HUDEP-2 (cell line): ENCODE results near the gene TIMM10.
"Not testable (repeated sequence)": the region's sequence is repeated elsewhere in the genome, so short reads cannot be mapped to it uniquely, and the experiment has no call there.

Experiments
- DNase-seq, 76 experiments: peaks; one replicate each; lab custom pipeline; 2025; ENCODE audit not compliant: unreplicated experiment in 76 of 76; lab: John Stamatoyannopoulos, UW

TIMM10 gene

GRCh38 chr11:57543593-57543992 is 13.0 kb upstream of the TIMM10 start:
- no peak for DNase-seq

- no peak for DNase-seq
Observed at GRCh38 chr11:57542582-57542981, 12.0 kb upstream of the TIMM10 start.

GRCh38 chr11:57541169-57541568 is 10.6 kb upstream of the TIMM10 start:
- no peak for DNase-seq

- peak in 1 of 76 experiments; percentile 12 for DNase-seq
Observed at GRCh38 chr11:57539342-57539741, 8.8 kb upstream of the TIMM10 start.

- DNase-seq: no peak
Observed at GRCh38 chr11:57536947-57537619, 6.5 kb upstream of the TIMM10 start, which contains the start of gene SMTNL1. Gene SMTNL1, plus strand, starts transcription at chr11:57537595. Its CDS starts 5,048 bp downstream, at chr11:57542643.

- not testable (repeated sequence) for DNase-seq
Observed at GRCh38 chr11:57534449-57534848, 3.9 kb upstream of the TIMM10 start.

- no peak for DNase-seq
Observed at GRCh38 chr11:57530215-57530595, 349 bp downstream of the TIMM10 start.

GRCh38 chr11:57529012-57529411 is 1.5 kb downstream of the TIMM10 start:
- DNase-seq: peak in 1 of 76 experiments; percentile 2

GRCh38 chr11:57527056-57527631 is 3.4 kb downstream of the TIMM10 start:
- peak in 63 of 76 experiments; percentile 2 to 75 (median 49) for DNase-seq

- no peak for DNase-seq
Observed at GRCh38 chr11:57523419-57523818, 7.1 kb downstream of the TIMM10 start.

GRCh38 chr11:57521116-57521515 is 9.4 kb downstream of the TIMM10 start:
- DNase-seq: no peak

- peak in 1 of 76 experiments; percentile 6 for DNase-seq
Observed at GRCh38 chr11:57516061-57516443, 14.5 kb downstream of the TIMM10 start.

- peak in 61 of 76 experiments; percentile 10 to 78 (median 46) for DNase-seq
Observed at GRCh38 chr11:57515332-57516060, 15.1 kb downstream of the TIMM10 start, which contains the start of gene SLC43A1. Gene SLC43A1, minus strand, starts transcription at chr11:57515702. Its CDS starts 1,591 bp downstream, at chr11:57514111.

GRCh38 chr11:57514538-57515331 is 15.8 kb downstream of the TIMM10 start:
- DNase-seq: peak in 39 of 76 experiments; percentile 13 to 64 (median 39)

GRCh38 chr11:57513911-57514537 is 16.5 kb downstream of the TIMM10 start:
- DNase-seq: peak in 34 of 76 experiments; percentile 8 to 62 (median 32)

GRCh38 chr11:57513452-57513795 is 17.1 kb downstream of the TIMM10 start:
- peak in 5 of 76 experiments; percentile 24 to 56 (median 32) for DNase-seq

GRCh38 chr11:57512646-57513451 is 17.7 kb downstream of the TIMM10 start:
- peak in 71 of 76 experiments; percentile 11 to 86 (median 67) for DNase-seq

GRCh38 chr11:57511741-57512430 is 18.7 kb downstream of the TIMM10 start:
- DNase-seq: no peak
